NT2/D1 (cell line): Measurements from ENCODE around the gene RBM45.

ENCODE experiments used
- DNase-seq: peaks from one replicate; pipeline ENCODE4 v3.0.0-alpha.2; 2011; ENCODE audit warnings: low read depth, low spot score
- H3K27me3 ChIP-seq: 2 replicates; pipeline ENCODE4 v1.6.0; 2011; ENCODE audit warnings: mild to moderate bottlenecking; ENCODE audit not compliant: insufficient read length, insufficient read depth
- H3K36me3 ChIP-seq: 2 replicates; pipeline ENCODE4 v1.6.1; 2011; ENCODE audit warnings: mild to moderate bottlenecking, low read length, mixed read lengths; ENCODE audit not compliant: insufficient read depth, insufficient read length
- H3K4me1 ChIP-seq: 2 replicates; pipeline ENCODE4 v1.5.1; 2011; ENCODE audit not compliant: insufficient read depth, insufficient read length
- H3K4me3 ChIP-seq: 2 replicates; pipeline ENCODE4 v1.5.1; 2011; ENCODE audit warnings: low read depth; ENCODE audit not compliant: insufficient read length
- H3K9ac ChIP-seq: 2 replicates; pipeline ENCODE4 v1.6.0; 2011; ENCODE audit warnings: low read depth; ENCODE audit not compliant: insufficient read length
- H3K9me3 ChIP-seq: 2 replicates; pipeline ENCODE4 v1.5.1; 2011; ENCODE audit warnings: mild to moderate bottlenecking, low read length; ENCODE audit not compliant: insufficient read depth
- SUZ12 ChIP-seq: IDR thresholded peaks from 2 replicates; pipeline ENCODE4 v1.6.1; 2011; ENCODE audit not compliant: insufficient read length, insufficient read depth; ENCODE audit errors: extremely low read depth
- YY1 ChIP-seq: IDR thresholded peaks from 2 replicates; pipeline ENCODE4 v1.6.1; 2011; ENCODE audit not compliant: insufficient read length, insufficient read depth
- ZNF274 ChIP-seq: IDR thresholded peaks from 2 replicates; pipeline ENCODE4 v1.6.1; 2011; ENCODE audit warnings: mild to moderate bottlenecking, low read depth, low read length

Gene RBM45

GRCh38 chr2:178123163-178123562, 10.9 kb downstream of the RBM45 start:
- no peak overlapping the region for H3K4me3 ChIP-seq
- TF ChIP-seq YY1 (no peak), SUZ12 (no peak), ZNF274 (no peak)
- DNase-seq, result no peak
- peaks cover 41% of the 10 kb centered on the region for H3K36me3 ChIP-seq
- H3K4me1 ChIP-seq, result no peaks in the 10 kb centered on the region
- H3K27me3 ChIP-seq, result no peaks in the 10 kb centered on the region
- no peaks in the 10 kb centered on the region for H3K9me3 ChIP-seq
- no peak overlapping the region for H3K9ac ChIP-seq

DNA sequence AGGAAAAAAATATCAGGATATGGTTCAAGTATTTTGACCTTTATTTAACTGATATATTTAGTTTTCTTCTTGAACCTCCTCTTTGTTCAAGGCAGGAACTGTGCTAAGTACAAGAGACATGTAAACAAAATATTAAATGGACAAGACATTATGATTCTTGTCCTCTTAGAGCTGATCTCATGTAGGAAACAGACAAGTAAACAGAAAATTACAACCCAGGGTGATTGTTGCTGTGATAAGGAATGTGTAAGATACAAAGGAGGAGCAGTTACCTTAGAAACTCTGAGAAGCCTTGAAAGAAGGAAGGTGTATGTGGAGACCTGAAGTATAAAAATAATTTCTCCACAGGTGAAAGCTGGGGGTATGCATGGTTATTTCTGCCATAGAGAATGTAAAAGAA, 12.9 kb downstream of the RBM45 start:
- TF ChIP-seq ZNF274, result no peak
- TF ChIP-seq SUZ12, result no peak
- TF ChIP-seq YY1, result no peak
- H3K36me3 ChIP-seq, result peaks cover 36% of the 10 kb centered on the region
- H3K4me1 ChIP-seq, result no peaks in the 10 kb centered on the region
- H3K9me3 ChIP-seq, result no peaks in the 10 kb centered on the region
- H3K27me3 ChIP-seq, result no peaks in the 10 kb centered on the region
- no peak overlapping the region for H3K9ac ChIP-seq
- no peak overlapping the region for H3K4me3 ChIP-seq
- no peak for DNase-seq

DNA sequence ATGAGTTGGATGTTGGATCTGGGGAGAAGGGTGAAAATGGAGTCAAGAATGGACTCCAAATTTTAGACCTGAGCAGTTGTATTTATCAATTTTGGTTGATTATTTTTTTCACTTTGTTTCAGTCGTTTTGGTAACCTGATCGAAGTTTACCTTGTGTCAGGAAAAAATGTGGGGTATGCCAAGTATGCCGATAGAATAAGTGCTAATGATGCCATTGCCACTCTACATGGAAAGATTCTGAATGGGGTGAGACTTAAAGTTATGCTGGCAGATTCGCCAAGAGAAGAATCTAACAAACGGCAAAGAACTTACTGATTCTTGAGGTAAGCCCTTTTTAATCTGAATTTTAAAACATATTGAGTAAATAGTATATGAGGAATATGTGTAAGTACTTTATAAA, 13.6 kb downstream of the RBM45 start:
- H3K4me1 ChIP-seq, result no peaks in the 10 kb centered on the region
- H3K9ac ChIP-seq, result no peak overlapping the region
- peaks cover 31% of the 10 kb centered on the region for H3K36me3 ChIP-seq
- H3K27me3 ChIP-seq, result no peaks in the 10 kb centered on the region
- no peak overlapping the region for H3K4me3 ChIP-seq
- no peaks in the 10 kb centered on the region for H3K9me3 ChIP-seq
- TF ChIP-seq ZNF274 (no peak), SUZ12 (no peak), YY1 (no peak)
- DNase-seq, result no peak

- Histone ChIP-seq H3K4me3 (no peak overlapping the region), H3K9ac (no peak overlapping the region), H3K27me3 (no peaks in the 10 kb centered on the region), H3K36me3 (peaks cover 15% of the 10 kb centered on the region), H3K9me3 (no peaks in the 10 kb centered on the region), H3K4me1 (no peaks in the 10 kb centered on the region)
- TF ChIP-seq ZNF274, result no peak
- TF ChIP-seq YY1, result no peak
- no peak for TF ChIP-seq SUZ12
- DNase-seq, result no peak
Measured at GRCh38 chr2:178128836-178129630, 16.8 kb downstream of the RBM45 start.

DNA sequence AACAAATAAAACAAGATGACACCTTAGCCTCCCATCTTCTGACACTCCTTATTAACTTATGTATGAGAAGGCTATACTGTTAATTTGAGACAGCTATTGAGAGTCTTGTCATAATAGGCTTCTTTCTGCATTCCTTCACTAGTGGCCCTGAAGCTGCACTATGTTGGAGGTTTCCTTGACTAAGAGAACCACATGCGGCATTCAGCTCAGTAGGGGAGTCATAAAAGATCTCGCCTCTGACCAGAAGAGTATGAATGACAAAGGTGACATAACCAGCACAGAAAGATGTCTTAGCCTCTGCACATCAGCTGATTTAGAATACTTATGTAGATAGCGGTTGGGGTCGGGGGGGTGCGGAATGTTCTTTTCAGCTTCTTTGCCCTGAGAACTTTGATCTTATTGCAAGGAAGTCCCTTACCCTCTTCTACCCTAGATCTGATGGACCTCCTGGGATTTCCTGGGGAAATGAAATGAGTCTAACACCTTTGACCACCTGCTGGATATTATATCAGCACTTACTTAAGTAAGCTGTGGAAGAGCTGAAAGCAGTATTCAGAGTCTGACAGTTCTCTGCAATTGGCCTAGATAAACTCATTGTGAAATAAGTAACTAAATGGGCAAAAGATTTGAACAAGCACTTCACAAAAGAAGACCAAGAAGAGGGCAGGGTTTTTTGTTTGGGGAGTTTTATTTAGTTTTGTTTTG, 24.2 kb downstream of the RBM45 start:
- DNase-seq, result no peak
- Histone ChIP-seq H3K27me3 (no peaks in the 10 kb centered on the region), H3K9me3 (no peaks in the 10 kb centered on the region), H3K4me3 (no peak overlapping the region), H3K4me1 (no peaks in the 10 kb centered on the region), H3K36me3 (peaks cover 5% of the 10 kb centered on the region), H3K9ac (no peak overlapping the region)
- TF ChIP-seq ZNF274 (no peak), SUZ12 (no peak), YY1 (no peak)

GRCh38 chr2:178142274-178143065, 30.2 kb downstream of the RBM45 start:
- no peaks in the 10 kb centered on the region for H3K27me3 ChIP-seq
- H3K4me1 ChIP-seq, result no peaks in the 10 kb centered on the region
- H3K36me3 ChIP-seq, result no peaks in the 10 kb centered on the region
- H3K9me3 ChIP-seq, result no peaks in the 10 kb centered on the region
- no peak overlapping the region for H3K9ac ChIP-seq
- H3K4me3 ChIP-seq, result no peak overlapping the region
- TF ChIP-seq SUZ12 (no peak), ZNF274 (no peak), YY1 (no peak)
- no peak for DNase-seq

DNA sequence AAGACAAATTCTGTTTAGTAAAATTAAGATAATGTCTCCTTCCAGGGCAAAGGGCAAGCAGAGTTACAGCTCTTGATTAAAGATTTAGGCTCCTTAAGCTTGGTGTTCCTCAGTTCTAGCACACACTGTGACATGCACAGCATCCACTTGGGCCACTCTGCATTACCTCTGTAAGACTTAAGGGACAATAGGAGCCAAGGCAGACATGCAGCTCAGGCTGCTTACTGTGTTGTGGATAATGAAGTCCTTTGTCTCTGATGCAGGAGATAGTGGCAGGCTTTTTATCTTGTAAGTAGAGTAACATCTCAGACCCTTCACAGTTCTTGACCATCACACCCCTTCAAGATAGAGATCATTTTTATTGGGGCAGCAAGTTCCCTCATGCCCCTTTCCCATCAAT, 31.2 kb downstream of the RBM45 start:
- Histone ChIP-seq H3K27me3 (no peaks in the 10 kb centered on the region), H3K4me3 (no peak overlapping the region), H3K36me3 (no peaks in the 10 kb centered on the region), H3K4me1 (no peaks in the 10 kb centered on the region), H3K9ac (no peak overlapping the region), H3K9me3 (no peaks in the 10 kb centered on the region)
- TF ChIP-seq ZNF274 (no peak), YY1 (no peak), SUZ12 (no peak)
- no peak for DNase-seq
